Smooth muscle cell (in vitro differentiated cells): Measurements from ENCODE around the gene TNPO3. TPM values are rescaled to one million over a fixed set of nuclear protein-coding genes. Genes with fewer than 3 reads are reported as not detected.
"Not testable (repeated sequence)": the region's sequence is repeated elsewhere in the genome, so short reads cannot be mapped to it uniquely, and the experiment has no call there.

Experiments
- DNase-seq: peaks from one replicate; lab custom pipeline; 2025; ENCODE audit not compliant: unreplicated experiment; lab: John Stamatoyannopoulos, UW
- H2AFZ ChIP-seq: fragments of 200-600 bp; sonication (generic); 2 replicates; pipeline ENCODE4 v1.6.0; 2016; ENCODE audit warnings: antibody characterized with exemption, low read depth, mild to moderate bottlenecking
- H3F3A ChIP-seq: fragments of 200-600 bp; sonication (generic); 2 replicates; pipeline ENCODE4 v1.6.0; 2017; ENCODE audit warnings: antibody characterized with exemption, low read depth
- H3K27ac ChIP-seq: fragments of 200-600 bp; sonication (generic); 2 replicates; pipeline ENCODE4 v1.5.1; 2016; ENCODE audit warnings: low read depth, mild to moderate bottlenecking
- H3K27me3 ChIP-seq: fragments of 200-600 bp; sonication (generic); 2 replicates; pipeline ENCODE4 v1.6.1; 2016; ENCODE audit warnings: low read depth, mild to moderate bottlenecking
- H3K36me3 ChIP-seq: fragments of 200-600 bp; sonication (generic); 2 replicates; pipeline ENCODE4 v1.5.1; 2016; ENCODE audit warnings: low read depth
- H3K4me1 ChIP-seq: fragments of 200-600 bp; sonication (generic); 2 replicates; pipeline ENCODE4 v1.5.1; 2016; ENCODE audit warnings: low read depth
- H3K4me2 ChIP-seq: fragments of 200-600 bp; sonication (generic); 2 replicates; pipeline ENCODE4 v1.6.0; 2016; ENCODE audit warnings: mild to moderate bottlenecking
- H3K4me3 ChIP-seq: fragments of 200-600 bp; sonication (generic); 2 replicates; pipeline ENCODE4 v1.5.1; 2016; ENCODE audit warnings: mild to moderate bottlenecking
- H3K79me2 ChIP-seq: fragments of 200-600 bp; sonication (generic); 2 replicates; pipeline ENCODE4 v1.6.0; 2016; ENCODE audit warnings: low read depth, mild to moderate bottlenecking
- H3K9ac ChIP-seq: fragments of 200-600 bp; sonication (generic); 2 replicates; pipeline ENCODE4 v1.6.0; 2016; ENCODE audit warnings: low read depth
- H3K9me3 ChIP-seq: fragments of 200-600 bp; sonication (generic); replicated peaks from 2 replicates; pipeline ENCODE4 v1.5.1; 2016; ENCODE audit warnings: low read depth
- H4K20me1 ChIP-seq: fragments of 200-600 bp; sonication (generic); 2 replicates; pipeline ENCODE4 v1.6.0; 2016; ENCODE audit warnings: low read depth
- WGBS: methylation state at CpG from one replicate; pipeline ENCODE4 v1.1.7; 2016; ENCODE audit warnings: low lambda C conversion rate; 5-methylcytosine and 5-hydroxymethylcytosine counted together
- polyA plus RNA-seq: library from polyadenylated mRNA; unstranded; fragments of >200 nt; fragmentation: Nextera tagmentation; extraction: Ambion mirVana; gene quantifications from 2 replicates; pipeline ENCODE4 v1.2.1, GENCODE V29; 2016
- total RNA-seq: library from RNA; depleted of rRNA; stranded (reverse); fragments of >200 nt; gene quantifications from 2 replicates; pipeline ENCODE4 v1.2.3, GENCODE V29; 2014
- TF ChIP-seq, protein P1 (sequence below): fragments of 200-600 bp; sonication (generic); IDR thresholded peaks from 2 replicates; pipeline ENCODE4 v1.5.1; 2017; ENCODE audit warnings: borderline replicate concordance, mild to moderate bottlenecking, antibody characterized with exemption; ENCODE audit not compliant: insufficient read depth, poor library complexity, severe bottlenecking

TNPO3 gene
- total and polyA plus RNA-seq, 2 experiments from 2014 or later = 28.4 to 41.3 TPM

GRCh38 chr7:128944487-128945236 lies 110.2 kb downstream of the TNPO3 start:
- Histone ChIP-seq H3K9ac (no peak overlapping the region), H2AFZ (no peak overlapping the region), H3K27me3 (peaks cover 17% of the 10 kb centered on the region), H3K4me1 (no peaks in the 10 kb centered on the region), H3K36me3 (no peaks in the 10 kb centered on the region), H4K20me1 (no peaks in the 10 kb centered on the region), H3K4me2 (no peak overlapping the region), H3K79me2 (no peaks in the 10 kb centered on the region), H3K4me3 (no peak overlapping the region), H3K9me3 (no peaks in the 10 kb centered on the region), H3K27ac (no peak overlapping the region), H3F3A (no peaks in the 10 kb centered on the region)
- DNase-seq = no peak
- TF ChIP-seq, protein P1, sequence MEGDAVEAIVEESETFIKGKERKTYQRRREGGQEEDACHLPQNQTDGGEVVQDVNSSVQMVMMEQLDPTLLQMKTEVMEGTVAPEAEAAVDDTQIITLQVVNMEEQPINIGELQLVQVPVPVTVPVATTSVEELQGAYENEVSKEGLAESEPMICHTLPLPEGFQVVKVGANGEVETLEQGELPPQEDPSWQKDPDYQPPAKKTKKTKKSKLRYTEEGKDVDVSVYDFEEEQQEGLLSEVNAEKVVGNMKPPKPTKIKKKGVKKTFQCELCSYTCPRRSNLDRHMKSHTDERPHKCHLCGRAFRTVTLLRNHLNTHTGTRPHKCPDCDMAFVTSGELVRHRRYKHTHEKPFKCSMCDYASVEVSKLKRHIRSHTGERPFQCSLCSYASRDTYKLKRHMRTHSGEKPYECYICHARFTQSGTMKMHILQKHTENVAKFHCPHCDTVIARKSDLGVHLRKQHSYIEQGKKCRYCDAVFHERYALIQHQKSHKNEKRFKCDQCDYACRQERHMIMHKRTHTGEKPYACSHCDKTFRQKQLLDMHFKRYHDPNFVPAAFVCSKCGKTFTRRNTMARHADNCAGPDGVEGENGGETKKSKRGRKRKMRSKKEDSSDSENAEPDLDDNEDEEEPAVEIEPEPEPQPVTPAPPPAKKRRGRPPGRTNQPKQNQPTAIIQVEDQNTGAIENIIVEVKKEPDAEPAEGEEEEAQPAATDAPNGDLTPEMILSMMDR = no peak
- WGBS = 90% methylated on average over 7 of the region's 7 CpGs

- not testable (repeated sequence) for H2AFZ ChIP-seq, DNase-seq, H3K4me3 ChIP-seq, H3K9ac ChIP-seq, H3K36me3 ChIP-seq, H4K20me1 ChIP-seq, H3K4me2 ChIP-seq, H3K27ac ChIP-seq, H3K4me1 ChIP-seq, H3K79me2 ChIP-seq, H3K9me3 ChIP-seq, H3F3A ChIP-seq
- peaks cover 31% of the 10 kb centered on the region for H3K27me3 ChIP-seq
- WGBS = 98% methylated on average over 2 of the region's 2 CpGs
These were observed 111.7 kb downstream of the TNPO3 start for GRCh38 chr7:128943251-128943650.

- TF ChIP-seq, protein P1 = no peak
- H3K27ac ChIP-seq = no peak overlapping the region
- H2AFZ ChIP-seq = no peak overlapping the region
- H3K36me3 ChIP-seq = no peaks in the 10 kb centered on the region
- no peak overlapping the region for H3K9ac ChIP-seq
- no peaks in the 10 kb centered on the region for H4K20me1 ChIP-seq
- H3K4me1 ChIP-seq = no peaks in the 10 kb centered on the region
- no peaks in the 10 kb centered on the region for H3F3A ChIP-seq
- no peak overlapping the region for H3K4me3 ChIP-seq
- H3K79me2 ChIP-seq = no peaks in the 10 kb centered on the region
- H3K27me3 ChIP-seq = peaks cover 44% of the 10 kb centered on the region
- WGBS = 87% methylated on average over 15 of the region's 16 CpGs
- no peak overlapping the region for H3K4me2 ChIP-seq
- DNase-seq = no peak
- H3K9me3 ChIP-seq = no peaks in the 10 kb centered on the region
These were observed 112.9 kb downstream of the TNPO3 start for GRCh38 chr7:128941946-128942526.

GRCh38 chr7:128941323-128941890 lies 113.5 kb downstream of the TNPO3 start:
- H3K27ac ChIP-seq = no peak overlapping the region
- TF ChIP-seq, protein P1 = no peak
- no peak for DNase-seq
- peaks cover 50% of the 10 kb centered on the region for H3K27me3 ChIP-seq
- H3K4me2 ChIP-seq = no peak overlapping the region
- H3K4me3 ChIP-seq = no peak overlapping the region
- WGBS = 88% methylated on average over 15 of the region's 15 CpGs
- no peaks in the 10 kb centered on the region for H3F3A ChIP-seq
- no peaks in the 10 kb centered on the region for H3K36me3 ChIP-seq
- H3K4me1 ChIP-seq = no peaks in the 10 kb centered on the region
- no peaks in the 10 kb centered on the region for H3K79me2 ChIP-seq
- H2AFZ ChIP-seq = no peak overlapping the region
- H4K20me1 ChIP-seq = no peaks in the 10 kb centered on the region
- no peak overlapping the region for H3K9ac ChIP-seq
- no peaks in the 10 kb centered on the region for H3K9me3 ChIP-seq
